ENCODE data around the gene SRSF9. TPM values are rescaled to one million over a fixed set of nuclear protein-coding genes. Genes with fewer than 3 reads are reported as not detected.

The SRSF9 gene
- total and polyA plus RNA-seq, 2 of the 13 experiments (the other 11 are each of a cell fraction or from before 2014, with no cell fraction given) = 125 to 144 TPM

- TF ChIP-seq, protein P1, sequence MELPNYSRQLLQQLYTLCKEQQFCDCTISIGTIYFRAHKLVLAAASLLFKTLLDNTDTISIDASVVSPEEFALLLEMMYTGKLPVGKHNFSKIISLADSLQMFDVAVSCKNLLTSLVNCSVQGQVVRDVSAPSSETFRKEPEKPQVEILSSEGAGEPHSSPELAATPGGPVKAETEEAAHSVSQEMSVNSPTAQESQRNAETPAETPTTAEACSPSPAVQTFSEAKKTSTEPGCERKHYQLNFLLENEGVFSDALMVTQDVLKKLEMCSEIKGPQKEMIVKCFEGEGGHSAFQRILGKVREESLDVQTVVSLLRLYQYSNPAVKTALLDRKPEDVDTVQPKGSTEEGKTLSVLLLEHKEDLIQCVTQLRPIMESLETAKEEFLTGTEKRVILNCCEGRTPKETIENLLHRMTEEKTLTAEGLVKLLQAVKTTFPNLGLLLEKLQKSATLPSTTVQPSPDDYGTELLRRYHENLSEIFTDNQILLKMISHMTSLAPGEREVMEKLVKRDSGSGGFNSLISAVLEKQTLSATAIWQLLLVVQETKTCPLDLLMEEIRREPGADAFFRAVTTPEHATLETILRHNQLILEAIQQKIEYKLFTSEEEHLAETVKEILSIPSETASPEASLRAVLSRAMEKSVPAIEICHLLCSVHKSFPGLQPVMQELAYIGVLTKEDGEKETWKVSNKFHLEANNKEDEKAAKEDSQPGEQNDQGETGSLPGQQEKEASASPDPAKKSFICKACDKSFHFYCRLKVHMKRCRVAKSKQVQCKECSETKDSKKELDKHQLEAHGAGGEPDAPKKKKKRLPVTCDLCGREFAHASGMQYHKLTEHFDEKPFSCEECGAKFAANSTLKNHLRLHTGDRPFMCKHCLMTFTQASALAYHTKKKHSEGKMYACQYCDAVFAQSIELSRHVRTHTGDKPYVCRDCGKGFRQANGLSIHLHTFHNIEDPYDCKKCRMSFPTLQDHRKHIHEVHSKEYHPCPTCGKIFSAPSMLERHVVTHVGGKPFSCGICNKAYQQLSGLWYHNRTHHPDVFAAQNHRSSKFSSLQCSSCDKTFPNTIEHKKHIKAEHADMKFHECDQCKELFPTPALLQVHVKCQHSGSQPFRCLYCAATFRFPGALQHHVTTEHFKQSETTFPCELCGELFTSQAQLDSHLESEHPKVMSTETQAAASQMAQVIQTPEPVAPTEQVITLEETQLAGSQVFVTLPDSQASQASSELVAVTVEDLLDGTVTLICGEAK (IDR thresholded peaks at IDR 0.05) = no peak
- TF ChIP-seq, protein P1 (CRISPR knock-in tag; IDR thresholded peaks at IDR 0.05) = peak; percentile 45; the same call in 1 of the 2 replicates
- TF ChIP-seq TBX2 (CRISPR knock-in tag; IDR thresholded peaks at IDR 0.05; ENCODE audit: borderline replicate concordance) (peak; percentile 86), GMEB2 (CRISPR knock-in tag; IDR thresholded peaks at IDR 0.05; ENCODE audit: low read depth) (peak; percentile 45; the same call in 1 of the 2 replicates), GLI4 (CRISPR knock-in tag; IDR thresholded peaks at IDR 0.05; ENCODE audit: borderline replicate concordance) (no peak), SMC3 (IDR thresholded peaks at IDR 0.05; ENCODE audit: low read length) (no peak), MTA1 (CRISPR knock-in tag; IDR thresholded peaks at IDR 0.05; ENCODE audit: borderline replicate concordance) (no peak), ZNF317 (CRISPR knock-in tag; IDR thresholded peaks at IDR 0.05) (peak; percentile 78), MXD1 (CRISPR knock-in tag; IDR thresholded peaks at IDR 0.05) (no peak; the same call in none of the 2 replicates), ARID4A (CRISPR knock-in tag; IDR thresholded peaks at IDR 0.05; ENCODE audit: borderline replicate concordance) (peak; percentile 79; the same call in 1 of the 2 replicates), ARNT (IDR thresholded peaks at IDR 0.05) (no peak)
- TF ChIP-seq, protein P2, sequence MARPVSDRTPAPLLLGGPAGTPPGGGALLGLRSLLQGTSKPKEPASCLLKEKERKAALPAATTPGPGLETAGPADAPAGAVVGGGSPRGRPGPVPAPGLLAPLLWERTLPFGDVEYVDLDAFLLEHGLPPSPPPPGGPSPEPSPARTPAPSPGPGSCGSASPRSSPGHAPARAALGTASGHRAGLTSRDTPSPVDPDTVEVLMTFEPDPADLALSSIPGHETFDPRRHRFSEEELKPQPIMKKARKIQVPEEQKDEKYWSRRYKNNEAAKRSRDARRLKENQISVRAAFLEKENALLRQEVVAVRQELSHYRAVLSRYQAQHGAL (CRISPR knock-in tag; IDR thresholded peaks at IDR 0.05; ENCODE audit: not compliant biosample characterization) = no peak
Measured at GRCh38 chr12:120469450-120470149, at the start of gene SRSF9 (continued).

All from HepG2 (cell line).